Kidney (tissue), 14 donors: Measurements from ENCODE around the gene CHKB. TPM values are rescaled to one million over a fixed set of nuclear protein-coding genes. Genes with fewer than 3 reads are reported as not detected.

Experiments used
- DNase-seq, 5 donors: peaks; one replicate each; pipeline ENCODE4 v3.0.0-alpha.2; 2013 to 2020
- FAIRE-seq: peaks from 2 replicates; lab custom pipeline; 2012; peaks lifted over from hg19 to GRCh38; lab: Jason Lieb, UNC
- H3K27ac ChIP-seq, 2 donors: one replicate each; pipeline ENCODE4 v1.7.0; 2013; ENCODE audit warnings: low read depth in 2 of 2, low read length in 2 of 2, inconsistent platforms in 1 of 2
- H3K27me3 ChIP-seq: one replicate; pipeline ENCODE4 v1.7.1; 2013; ENCODE audit warnings: low read length, inconsistent platforms; ENCODE audit not compliant: control insufficient read depth, insufficient read depth
- H3K36me3 ChIP-seq, 3 donors: one replicate each; pipeline versions ENCODE4 v1.7.0 to v1.7.1; 2013; ENCODE audit warnings: low read length in 3 of 3, control low read depth in 1 of 3, inconsistent platforms in 1 of 3; ENCODE audit not compliant: insufficient read depth in 3 of 3, control insufficient read depth in 2 of 3
- H3K4me1 ChIP-seq, 3 donors: one replicate each; pipeline versions ENCODE4 v1.7.0 to v1.7.1; 2013; ENCODE audit warnings: low read length in 3 of 3, inconsistent platforms in 1 of 3, low read depth in 1 of 3; ENCODE audit not compliant: control insufficient read depth in 2 of 3, insufficient read depth in 2 of 3
- H3K4me3 ChIP-seq, 3 donors: one replicate each; pipeline versions ENCODE4 v1.7.0 to v1.8.1; 2013; ENCODE audit warnings: low read length in 3 of 3, control low read depth in 1 of 3, inconsistent platforms in 1 of 3
- H3K9ac ChIP-seq, 3 donors: one replicate each; pipeline versions ENCODE4 v1.7.0 to v1.7.1; 2013; ENCODE audit warnings: low read length in 3 of 3, control low read depth in 1 of 3, inconsistent platforms in 1 of 3
- H3K9me3 ChIP-seq, 3 donors: one replicate each; pipeline versions ENCODE4 v1.7.0 to v1.7.1; 2013; ENCODE audit warnings: low read length in 3 of 3, control low read depth in 1 of 3, inconsistent platforms in 1 of 3; ENCODE audit not compliant: control insufficient read depth in 2 of 3, insufficient read depth in 1 of 3
- CTCF ChIP-seq: IDR thresholded peaks from 3 replicates; pipeline ENCODE4 v1.5.1; 2012; ENCODE audit warnings: mild to moderate bottlenecking, moderate library complexity, borderline replicate concordance; ENCODE audit not compliant: insufficient read depth; ENCODE audit errors: extremely low read depth
- intact Hi-C: fragments of 100-400 bp; cut with DNase I; formaldehyde crosslinking; loops from one replicate; pipeline ENCODE4 v1.11.1; 2022
- polyA plus RNA-seq: library from polyadenylated mRNA; stranded (reverse); fragments of 350-450 nt; fragmentation: Illumina TruSeq; extraction: RNeasy Lipid Tissue Mini Kit (QIAGEN cat#74804); gene quantifications from one replicate; pipeline ENCODE4 v1.2.3, GENCODE V29; 2014; ENCODE audit warnings: low read depth, low replicate concordance; ENCODE audit not compliant: insufficient read depth
- total RNA-seq: library from RNA; stranded (reverse); fragmentation: NEBNext Ultra II Directional; extraction: Animal tissue kit (Norgen Biotek cat#: 25700); gene quantifications from one replicate; pipeline ENCODE4 v1.2.1, GENCODE V29; 2021
- donor health status: control.
- donor health status: control.
- donor health status: control.
- donor health status: control.
- donor health status: control.
- donor health status: DM: yes; HTN: yes; CAD: no.
- donor health status: Normal renal cell carcinoma (clear cell type).

Gene CHKB
- total and polyA plus RNA-seq, 2 donors from 2014 or later = 73.0 to 91.7 TPM

DNA sequence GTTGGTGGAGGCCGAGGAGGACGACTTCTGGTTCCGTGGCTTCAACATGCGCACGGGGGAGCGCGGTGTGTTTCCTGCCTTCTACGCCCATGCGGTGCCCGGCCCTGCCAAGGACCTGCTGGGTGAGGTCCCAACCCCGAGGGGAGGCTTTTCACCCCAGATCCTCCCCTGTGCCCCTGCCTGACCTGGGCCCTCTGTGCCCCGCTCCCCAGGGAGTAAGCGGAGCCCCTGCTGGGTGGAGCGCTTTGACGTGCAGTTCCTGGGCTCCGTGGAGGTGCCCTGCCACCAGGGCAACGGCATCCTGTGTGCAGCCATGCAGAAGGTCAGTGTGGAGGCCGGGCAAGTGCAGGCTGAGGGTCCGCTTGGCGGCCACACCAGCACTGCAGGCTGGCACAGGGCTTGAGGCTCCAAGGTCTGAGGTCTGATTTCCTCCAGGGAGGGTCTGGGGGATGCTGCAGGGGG is 23.0 kb upstream of the CHKB start:
- no peak for FAIRE-seq
- no peaks in the 10 kb centered on the region for H3K9me3 ChIP-seq

GRCh38 chr22:50605002-50605612 is 22.5 kb upstream of the CHKB start:
- FAIRE-seq (no peak), DNase-seq (no peak)
- TF ChIP-seq CTCF = no peak
- Histone ChIP-seq H3K9ac (no peak overlapping the region), H3K9me3 (no peaks in the 10 kb centered on the region), H3K4me1 (no peaks in the 10 kb centered on the region), H3K27ac (no peak overlapping the region), H3K4me3 (no peak overlapping the region), H3K36me3 (no peaks in the 10 kb centered on the region), H3K27me3 (peaks cover 14% of the 10 kb centered on the region)
- intact Hi-C loops = no loop called here

More for the DNA sequence above, 23.0 kb upstream of the CHKB start:
- no peak overlapping the region for H3K9ac ChIP-seq
- peak in 1 of 5 donors; percentile 66 for DNase-seq
- H3K4me3 ChIP-seq = no peak overlapping the region
- no peak overlapping the region for H3K27ac ChIP-seq
- no peaks in the 10 kb centered on the region for H3K36me3 ChIP-seq
- TF ChIP-seq CTCF = no peak
- no peaks in the 10 kb centered on the region for H3K4me1 ChIP-seq
- intact Hi-C loops = no loop called here
- peaks cover 14% of the 10 kb centered on the region for H3K27me3 ChIP-seq

GRCh38 chr22:50604256-50605001 is 21.8 kb upstream of the CHKB start:
- FAIRE-seq (no peak), DNase-seq (peak in 1 of 5 donors; percentile 58)
- intact Hi-C loops = no loop called here
- Histone ChIP-seq H3K9ac (no peak overlapping the region), H3K4me3 (no peak overlapping the region), H3K27me3 (peaks cover 18% of the 10 kb centered on the region), H3K36me3 (no peaks in the 10 kb centered on the region), H3K4me1 (peaks cover 0 to 2% (median 0%) of the 10 kb centered on the region in 3 donors), H3K9me3 (no peaks in the 10 kb centered on the region), H3K27ac (no peak overlapping the region)
- no peak for TF ChIP-seq CTCF
